GM23338 (cell line): Measurements from ENCODE around the gene SGPP1. TPM values are rescaled to one million over a fixed set of nuclear protein-coding genes. Genes with fewer than 3 reads are reported as not detected.
A peak's percentile ranks its signal among the peaks of the same experiment; 100 is the strongest.
"Not testable (repeated sequence)": the region's sequence is repeated elsewhere in the genome, so short reads cannot be mapped to it uniquely, and the experiment has no call there.

Experiments
- ATAC-seq: fragments of 200-7000 bp; cut with Tn5 transposase; 3 replicates; pipeline ENCODE4 v1.9.1; 2020
- DNase-seq: peaks from one replicate; pipeline ENCODE4 v3.0.0-alpha.2; 2015; ENCODE audit warnings: low spot score
- H2AFZ ChIP-seq: fragments of 200-600 bp; sonication (generic); 2 replicates; pipeline ENCODE4 v1.8.0; 2016; ENCODE audit warnings: antibody characterized with exemption, mild to moderate bottlenecking, moderate library complexity
- H3F3A ChIP-seq: fragments of 200-600 bp; sonication (generic); replicated peaks from 2 replicates; pipeline ENCODE4 v1.8.0; 2017; ENCODE audit warnings: antibody characterized with exemption, mixed run types, low read depth
- H3K27ac ChIP-seq: fragments of 200-600 bp; sonication (generic); 2 replicates; pipeline ENCODE4 v1.6.1; 2016; ENCODE audit warnings: low read depth
- H3K27me3 ChIP-seq: fragments of 200-600 bp; sonication (generic); 2 replicates; pipeline ENCODE4 v1.8.0; 2016; ENCODE audit warnings: mild to moderate bottlenecking, mixed run types, moderate library complexity; ENCODE audit not compliant: insufficient read depth
- H3K36me3 ChIP-seq: fragments of 200-600 bp; sonication (generic); 2 replicates; pipeline ENCODE4 v1.8.0; 2016; ENCODE audit warnings: mild to moderate bottlenecking; ENCODE audit not compliant: insufficient read depth
- H3K4me1 ChIP-seq: fragments of 200-600 bp; sonication (generic); 2 replicates; pipeline ENCODE4 v1.8.0; 2016; ENCODE audit warnings: mild to moderate bottlenecking, moderate library complexity; ENCODE audit not compliant: insufficient read depth
- H3K4me2 ChIP-seq: fragments of 200-600 bp; sonication (generic); 2 replicates; pipeline ENCODE4 v1.7.1; 2017; ENCODE audit warnings: mixed run types
- H3K4me3 ChIP-seq: fragments of 200-600 bp; sonication (generic); 2 replicates; pipeline ENCODE4 v1.6.1; 2016; ENCODE audit warnings: mixed run types
- H3K79me2 ChIP-seq: fragments of 200-600 bp; sonication (generic); replicated peaks from 2 replicates; pipeline ENCODE4 v1.8.0; 2017; ENCODE audit warnings: mild to moderate bottlenecking; ENCODE audit not compliant: insufficient read depth
- H3K9me2 ChIP-seq: fragments of 200-600 bp; sonication (generic); 2 replicates; pipeline ENCODE4 v1.8.0; 2017; ENCODE audit not compliant: insufficient read depth
- H4K20me1 ChIP-seq: fragments of 200-600 bp; sonication (generic); replicated peaks from 2 replicates; pipeline ENCODE4 v1.8.0; 2017; ENCODE audit warnings: mild to moderate bottlenecking; ENCODE audit not compliant: insufficient read depth
- H3K27ac Mint-ChIP-seq: 2 replicates; pipeline ENCODE4 v1.8.0; 2020; ENCODE audit warnings: inconsistent platforms, mild to moderate bottlenecking, moderate library complexity, mixed read lengths
- H3K27me3 Mint-ChIP-seq: 3 replicates; pipeline ENCODE4 v1.8.0; 2022; ENCODE audit warnings: low read depth, mild to moderate bottlenecking, moderate library complexity, mixed read lengths, inconsistent platforms; ENCODE audit not compliant: insufficient read depth, poor library complexity
- H3K36me3 Mint-ChIP-seq: 3 replicates; pipeline ENCODE4 v1.8.0; 2021; ENCODE audit warnings: low read depth, mild to moderate bottlenecking, inconsistent platforms, moderate library complexity, mixed read lengths
- H3K4me1 Mint-ChIP-seq: 3 replicates; pipeline ENCODE4 v1.8.0; 2020; ENCODE audit warnings: mild to moderate bottlenecking, inconsistent platforms, mixed read lengths
- H3K4me3 Mint-ChIP-seq: 3 replicates; pipeline ENCODE4 v1.8.0; 2021; ENCODE audit warnings: moderate library complexity, mild to moderate bottlenecking, inconsistent platforms, mixed read lengths
- H3K9me3 Mint-ChIP-seq: 3 replicates; pipeline ENCODE4 v1.8.0; 2020; ENCODE audit warnings: moderate library complexity, mild to moderate bottlenecking, inconsistent platforms, mixed read lengths
- polyA plus RNA-seq: library from polyadenylated mRNA; unstranded; fragments of >200 nt; fragmentation: Nextera tagmentation; extraction: Ambion mirVana; gene quantifications from 2 replicates; pipeline ENCODE4 v1.2.1, GENCODE V29; 2016
- small RNA-seq: library from RNA; depleted of rRNA; stranded (forward); fragments of <200 nt; gene quantifications from one replicate; pipeline ENCODE3, GENCODE V24; 2014; ENCODE audit warnings: low replicate concordance
- total RNA-seq: library from RNA; depleted of rRNA; stranded (reverse); fragments of >200 nt; shearing (Covaris generic); gene quantifications from 2 replicates; pipeline ENCODE4 v1.2.3, GENCODE V29; 2014; rRNA removed

Gene SGPP1
- total and polyA plus RNA-seq, 2 experiments from 2014 or later: 4.2 to 11.1 TPM

DNA sequence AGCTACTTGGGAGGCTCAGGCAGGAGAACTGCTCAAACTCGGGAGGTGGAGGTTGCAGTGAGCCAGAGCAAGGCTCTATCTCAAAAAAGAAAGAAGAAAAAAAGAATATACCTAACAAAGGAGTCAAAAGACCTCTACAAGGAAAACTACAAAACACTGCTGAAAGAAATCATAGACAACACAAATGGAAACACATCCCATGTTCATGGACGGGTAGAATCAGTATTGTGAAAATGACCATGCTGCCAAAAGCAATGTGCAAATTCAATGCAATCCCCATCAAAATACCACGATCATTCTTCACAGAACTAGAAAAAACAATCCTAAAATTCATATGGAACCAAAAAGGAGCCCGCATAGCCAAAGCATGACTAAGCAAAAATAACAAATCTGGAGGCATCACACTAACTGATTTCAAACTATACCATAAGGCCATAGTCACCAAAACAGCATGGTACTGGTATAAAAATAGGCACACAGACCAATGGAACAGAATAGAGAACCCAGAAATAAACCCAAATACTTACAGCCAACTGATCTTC, 91.7 kb downstream of the SGPP1 start:
- H3K4me3 ChIP-seq, DNase-seq, H3K27me3 Mint-ChIP-seq, H3K36me3 ChIP-seq, H2AFZ ChIP-seq, H3K27ac ChIP-seq, ATAC-seq, H3K4me3 Mint-ChIP-seq, H3K4me1 Mint-ChIP-seq, H3K4me2 ChIP-seq, H3K4me1 ChIP-seq, H3K9me2 ChIP-seq, H3K27me3 ChIP-seq, H3F3A ChIP-seq: not testable (repeated sequence)
- Mint-ChIP-seq H3K9me3 (peaks cover 22% of the 10 kb centered on the region), H3K36me3 (peaks cover 45% of the 10 kb centered on the region), H3K27ac (peak overlapping the region; percentile 75)
- Histone ChIP-seq H3K79me2 (peaks cover 98% of the 10 kb centered on the region), H4K20me1 (peaks cover 30% of the 10 kb centered on the region)

Small RNA genes within 50 kb of the gene (small RNA-seq; reads per million reads assigned to genes)
- gene AL161670.1: not detected
- gene RF00012: not detected
- not detected for gene RNU7-116P

Other genes with a start within 250 kb of the SGPP1 start
- 45.5 and 52.2 TPM in 2 replicates for gene PPP2R5E, start 184.7 kb downstream of the SGPP1 start, total RNA-seq
- 37.8 and 40.9 TPM in 2 replicates for gene PPP2R5E, start 184.7 kb downstream of the SGPP1 start, polyA plus RNA-seq
- gene WDR89, start 86.2 kb downstream of the SGPP1 start, total RNA-seq: 31.8 and 37.3 TPM in 2 replicates
- gene WDR89, start 86.2 kb downstream of the SGPP1 start, polyA plus RNA-seq: 17.4 and 21.5 TPM in 2 replicates
- gene SYNE2, start 124.9 kb upstream of the SGPP1 start, total RNA-seq: 86.5 and 100 TPM in 2 replicates
- 21.7 and 34.3 TPM in 2 replicates for gene SYNE2, start 124.9 kb upstream of the SGPP1 start, polyA plus RNA-seq